ENCODE data around the gene DOCK1.

DOCK1 gene

DNA sequence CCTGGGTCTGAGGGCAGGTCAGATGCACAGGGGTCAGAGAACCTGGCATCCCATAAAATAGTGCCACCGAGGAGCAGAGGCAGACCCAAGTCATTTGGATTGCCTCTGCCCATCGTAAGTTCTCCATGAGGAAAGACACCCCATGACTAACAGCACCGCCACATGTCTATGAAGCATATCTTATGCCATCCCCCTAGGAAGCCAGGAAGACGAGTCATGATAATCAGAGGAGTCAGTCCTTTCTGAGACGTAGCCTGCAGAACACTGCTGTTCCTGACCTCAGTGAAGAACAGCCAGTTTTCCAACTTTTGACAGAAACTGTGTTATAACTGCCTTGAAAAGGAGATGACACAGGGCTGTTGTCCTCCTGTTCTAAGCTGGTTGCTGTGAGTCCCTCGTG, 239.9 kb downstream of the DOCK1 start:
- peak; percentile 39 for DNase-seq (ENCODE audit: low read depth)

DNA sequence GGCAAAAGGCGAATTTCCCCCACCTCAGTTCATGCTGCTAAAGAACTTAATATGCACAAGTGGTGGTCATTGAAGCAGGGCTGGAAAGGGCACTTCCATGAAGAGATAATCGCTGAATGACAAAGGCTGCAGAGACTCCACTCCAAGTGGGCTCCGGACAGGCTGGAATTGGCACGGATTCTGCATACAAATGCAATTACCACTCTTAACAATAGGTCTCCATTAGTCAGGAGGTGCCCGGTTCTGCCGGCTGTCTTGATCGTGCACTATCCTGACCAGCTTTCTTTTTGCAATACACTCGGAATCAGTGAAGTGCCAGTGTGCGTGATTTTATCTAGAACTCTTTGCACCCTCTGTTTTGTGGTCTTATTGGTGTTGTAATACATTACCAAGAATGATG, 241.4 kb downstream of the DOCK1 start:
- no peak for DNase-seq (ENCODE audit: low read depth)

DNA sequence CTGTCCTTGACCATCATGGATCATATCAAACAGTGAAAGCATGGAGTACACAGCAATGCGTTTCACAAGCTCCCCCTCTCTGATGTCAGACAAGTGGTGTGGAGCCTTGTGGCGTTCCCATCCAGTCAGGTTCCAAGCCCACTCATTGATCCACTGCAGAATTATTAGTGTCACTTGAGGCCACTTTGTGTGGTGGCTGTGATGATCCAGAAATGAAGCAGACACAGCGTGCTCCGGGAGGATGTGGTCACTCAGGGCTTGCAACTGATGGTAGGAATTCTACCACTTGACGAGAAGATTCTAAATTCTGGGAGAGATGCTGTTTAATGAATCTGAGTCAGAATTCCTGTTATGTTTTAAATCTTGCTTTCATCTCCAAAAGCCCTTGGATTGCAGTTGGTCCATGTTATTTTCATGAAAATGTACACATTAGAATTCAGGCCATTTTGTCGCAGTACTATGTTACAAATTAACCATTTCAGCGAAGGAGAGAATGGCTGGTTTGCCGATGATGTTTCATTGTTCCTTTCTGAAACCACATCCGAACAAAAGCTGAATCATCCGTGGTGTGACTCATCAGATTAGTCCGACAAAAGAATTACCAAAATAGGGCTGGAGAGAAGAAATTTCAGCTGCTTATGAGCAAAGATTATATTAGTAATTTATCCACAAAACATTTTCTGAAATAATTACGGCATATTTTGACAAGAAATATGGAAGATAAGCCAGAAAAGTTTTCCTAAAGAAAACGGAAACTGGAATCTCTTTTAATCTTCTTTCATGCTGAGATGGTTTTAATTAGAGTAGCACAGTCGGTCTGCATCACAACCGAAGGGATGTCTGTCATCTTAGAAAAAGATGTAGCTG, 243.1 kb downstream of the DOCK1 start:
- DNase-seq (ENCODE audit: low read depth): peak; percentile 68

DNA sequence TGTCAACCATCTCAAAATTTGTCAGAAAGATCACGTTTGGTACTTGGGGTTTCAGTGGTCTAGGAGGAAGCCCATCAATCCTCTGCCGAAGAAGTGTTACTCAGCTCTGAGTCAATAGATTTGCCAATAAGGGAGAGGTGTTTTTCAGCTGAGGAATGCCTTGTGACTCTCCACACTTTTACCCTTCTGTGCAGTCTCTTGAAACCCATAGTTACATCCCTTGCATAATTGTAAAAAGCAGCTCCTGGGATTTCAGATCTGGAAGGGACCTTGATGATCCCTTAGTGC, 243.6 kb downstream of the DOCK1 start:
- peak; percentile 20 for DNase-seq (ENCODE audit: low read depth)

DNA sequence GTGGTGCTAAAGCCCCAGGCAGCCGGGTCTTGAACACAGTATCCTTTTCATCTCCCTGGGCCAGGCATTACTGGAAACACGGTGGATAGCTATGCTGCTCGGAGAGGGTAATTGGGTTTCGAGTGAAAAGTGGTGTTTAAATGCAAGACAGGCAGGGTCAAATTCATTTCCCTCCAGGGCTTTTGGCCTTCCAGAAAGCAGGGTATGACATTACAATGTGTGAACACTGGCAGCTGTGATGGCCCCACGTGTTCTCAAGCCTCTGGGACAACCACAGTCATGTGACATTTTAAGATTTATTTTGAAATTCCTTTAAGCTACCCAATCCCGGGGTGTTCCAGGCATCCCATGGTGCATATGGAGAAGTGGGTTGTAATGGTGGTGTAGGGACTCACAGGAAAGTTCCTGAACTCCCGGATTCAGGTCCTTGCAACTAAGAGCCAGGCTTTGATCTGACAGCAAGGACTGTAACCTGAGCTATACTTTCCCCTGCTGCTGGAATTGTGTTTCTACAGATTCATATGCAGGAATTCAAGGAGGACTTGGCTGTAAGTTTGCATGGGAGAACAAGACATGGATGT, 244.4 kb downstream of the DOCK1 start:
- peak; percentile 4 for DNase-seq (ENCODE audit: low read depth)

GRCh38 chr10:127150136-127150535, 244.9 kb downstream of the DOCK1 start:
- DNase-seq (ENCODE audit: low read depth): peak; percentile 17

GRCh38 chr10:127151541-127151940, 246.3 kb downstream of the DOCK1 start:
- no peak for DNase-seq (ENCODE audit: low read depth)

- no peak for DNase-seq (ENCODE audit: low read depth)
Measured at GRCh38 chr10:127151981-127152699, 246.9 kb downstream of the DOCK1 start.

DNA sequence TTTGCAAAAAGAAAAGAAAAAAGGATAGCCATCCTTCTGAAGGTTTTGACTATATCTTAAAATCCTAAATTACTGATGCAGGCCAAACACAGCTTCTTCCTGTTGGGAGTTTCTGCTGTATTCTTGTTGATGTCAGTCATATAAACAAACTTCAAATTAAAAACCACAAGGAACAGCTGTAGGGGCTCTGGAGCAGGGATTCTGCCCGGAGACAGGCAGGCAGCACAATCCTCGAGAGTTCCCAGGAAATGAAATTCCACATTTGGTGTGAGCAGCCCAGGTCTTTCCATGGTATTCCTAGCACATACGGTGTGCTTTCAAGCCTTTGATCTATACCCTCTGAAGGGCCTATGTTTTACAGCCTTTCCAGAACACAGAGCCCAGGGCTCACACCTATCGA, 248.0 kb downstream of the DOCK1 start:
- DNase-seq (ENCODE audit: low read depth): no peak

DNA sequence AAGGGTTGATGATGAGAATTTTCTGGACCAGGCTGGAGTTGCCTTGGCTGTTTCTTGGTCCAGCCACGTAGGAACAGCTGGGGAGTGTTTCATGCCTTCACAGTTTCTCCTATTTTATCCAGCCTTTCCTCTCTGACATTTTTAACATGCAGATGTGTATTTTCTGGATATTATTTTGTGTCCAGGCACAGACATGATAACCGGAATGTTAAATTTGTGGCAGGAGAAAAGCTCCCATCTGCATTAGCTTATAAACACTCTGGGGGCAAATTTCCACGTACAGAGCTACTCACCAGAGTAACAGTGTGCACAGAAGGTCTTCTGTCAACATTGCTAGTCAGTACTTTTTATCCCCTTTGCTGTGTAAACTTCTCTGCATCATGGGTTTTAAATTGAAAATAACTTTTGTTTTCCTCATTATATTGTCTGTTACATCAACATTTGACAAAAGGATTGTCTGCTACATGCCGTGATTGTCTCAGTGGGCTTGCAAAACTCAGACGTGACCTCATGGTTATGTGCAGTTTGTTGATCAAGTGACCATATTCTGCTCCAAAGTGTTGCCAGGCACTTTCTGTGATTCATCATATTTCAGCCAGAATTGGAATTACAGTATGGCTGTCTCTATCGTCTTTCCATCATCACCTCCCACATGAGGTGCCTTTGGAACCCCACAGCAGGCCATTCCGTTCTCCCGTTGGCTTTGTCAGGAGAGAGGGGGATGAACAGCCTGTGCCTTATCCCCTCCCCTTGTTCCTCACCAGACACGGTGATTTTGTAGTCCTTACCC, 249.8 kb downstream of the DOCK1 start:
- DNase-seq (ENCODE audit: low read depth): no peak

DNA sequence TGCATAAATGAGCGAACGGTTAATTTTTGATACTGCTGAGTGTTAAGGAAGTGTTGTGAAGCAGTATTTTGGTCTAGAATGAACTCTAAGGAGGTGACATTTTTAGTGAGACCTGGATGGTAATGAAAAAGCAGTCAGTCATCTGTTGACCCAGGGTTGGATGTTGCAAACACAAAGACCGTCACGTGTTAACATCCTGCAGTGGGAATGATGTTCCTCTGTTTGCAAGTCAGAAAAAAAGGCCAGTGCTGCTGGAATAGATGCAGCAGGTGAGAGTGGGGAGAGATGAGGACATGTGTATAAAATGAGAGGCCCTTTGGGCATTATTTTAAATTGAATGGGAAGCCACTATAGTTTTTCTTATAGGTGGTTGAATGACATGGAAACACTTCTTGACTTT, 251.9 kb downstream of the DOCK1 start:
- no peak for DNase-seq (ENCODE audit: low read depth)

DNA sequence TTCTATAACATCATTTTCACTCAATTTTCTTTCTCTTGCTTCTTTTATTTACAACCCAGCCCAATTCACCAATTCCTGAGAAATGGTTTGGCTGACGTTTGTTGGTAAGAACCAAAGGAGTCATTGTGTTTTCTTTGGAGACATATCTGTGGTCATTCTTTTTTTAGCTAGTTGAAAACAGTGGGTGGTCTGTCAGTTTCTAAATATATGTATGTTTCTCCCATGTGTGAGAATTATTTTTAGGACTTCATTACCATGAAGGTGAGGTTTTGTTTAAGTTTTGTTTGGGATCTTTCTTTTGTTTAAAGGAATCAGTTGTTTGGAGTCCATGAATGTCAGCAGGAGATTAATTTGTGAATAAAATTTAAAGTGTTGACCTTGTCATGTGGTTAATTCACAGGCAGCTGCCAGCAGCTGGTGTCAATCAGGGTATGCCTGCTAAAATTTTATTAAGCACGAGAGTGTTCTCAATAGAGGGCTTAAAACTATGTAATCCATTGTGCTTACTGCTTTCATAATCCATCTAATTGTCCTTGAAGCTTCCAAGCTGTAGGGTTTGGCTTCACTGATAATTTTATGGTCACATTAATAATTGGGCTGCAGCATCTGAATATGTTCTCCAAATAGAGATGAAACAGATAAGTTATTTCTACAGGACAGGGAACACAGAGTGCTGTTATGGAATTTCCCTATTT, 252.4 kb downstream of the DOCK1 start:
- no peak for DNase-seq (ENCODE audit: low read depth)

DNA sequence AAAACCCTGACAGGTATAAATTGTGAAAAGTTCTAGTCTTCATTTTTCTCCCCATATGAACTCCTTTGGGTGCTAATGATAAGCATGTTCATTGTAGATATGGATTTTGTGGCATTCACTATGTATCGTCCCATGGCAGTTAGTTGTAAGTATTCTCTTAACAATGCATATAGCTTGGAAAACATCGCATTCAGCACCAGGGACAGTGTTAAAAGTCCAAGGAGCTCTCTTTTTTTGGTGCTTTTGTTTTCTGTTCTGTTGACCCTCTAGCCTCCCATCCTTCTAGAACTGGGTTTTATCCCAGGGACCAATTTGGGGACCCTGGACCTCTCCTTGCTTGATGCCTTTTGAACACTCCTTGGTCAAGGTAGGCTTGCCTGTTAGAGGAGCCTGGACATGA, 253.4 kb downstream of the DOCK1 start:
- DNase-seq (ENCODE audit: low read depth): no peak

- DNase-seq (ENCODE audit: low read depth): no peak
Measured at GRCh38 chr10:127159648-127160245, 254.5 kb downstream of the DOCK1 start.

- no peak for DNase-seq (ENCODE audit: low read depth)
Measured at GRCh38 chr10:127161482-127161881, 256.3 kb downstream of the DOCK1 start.

GRCh38 chr10:127162841-127163240, 257.6 kb downstream of the DOCK1 start:
- DNase-seq (ENCODE audit: low read depth): no peak

DNA sequence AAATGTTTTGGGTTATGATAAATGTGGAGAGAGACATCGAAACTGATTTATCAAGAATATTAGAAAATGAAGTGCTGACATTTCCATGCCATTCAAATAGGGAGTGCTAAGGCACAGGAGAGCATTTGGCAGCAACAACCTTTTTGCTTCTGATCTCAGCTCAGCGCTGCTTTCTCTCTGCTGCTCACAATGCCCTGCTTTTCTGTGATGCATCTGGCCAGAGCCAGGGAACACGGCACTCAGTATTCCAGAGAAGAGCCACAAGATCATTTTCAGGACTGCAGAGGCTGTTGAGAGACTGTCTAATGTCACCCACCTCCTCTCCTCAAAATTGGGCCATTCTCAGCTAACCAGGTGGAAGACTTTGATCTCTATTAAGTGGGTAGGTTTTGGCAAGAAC, 263.0 kb downstream of the DOCK1 start:
- DNase-seq (ENCODE audit: low read depth): no peak

GRCh38 chr10:127174866-127175265, 269.6 kb downstream of the DOCK1 start:
- no peak for DNase-seq (ENCODE audit: low read depth)

DNA sequence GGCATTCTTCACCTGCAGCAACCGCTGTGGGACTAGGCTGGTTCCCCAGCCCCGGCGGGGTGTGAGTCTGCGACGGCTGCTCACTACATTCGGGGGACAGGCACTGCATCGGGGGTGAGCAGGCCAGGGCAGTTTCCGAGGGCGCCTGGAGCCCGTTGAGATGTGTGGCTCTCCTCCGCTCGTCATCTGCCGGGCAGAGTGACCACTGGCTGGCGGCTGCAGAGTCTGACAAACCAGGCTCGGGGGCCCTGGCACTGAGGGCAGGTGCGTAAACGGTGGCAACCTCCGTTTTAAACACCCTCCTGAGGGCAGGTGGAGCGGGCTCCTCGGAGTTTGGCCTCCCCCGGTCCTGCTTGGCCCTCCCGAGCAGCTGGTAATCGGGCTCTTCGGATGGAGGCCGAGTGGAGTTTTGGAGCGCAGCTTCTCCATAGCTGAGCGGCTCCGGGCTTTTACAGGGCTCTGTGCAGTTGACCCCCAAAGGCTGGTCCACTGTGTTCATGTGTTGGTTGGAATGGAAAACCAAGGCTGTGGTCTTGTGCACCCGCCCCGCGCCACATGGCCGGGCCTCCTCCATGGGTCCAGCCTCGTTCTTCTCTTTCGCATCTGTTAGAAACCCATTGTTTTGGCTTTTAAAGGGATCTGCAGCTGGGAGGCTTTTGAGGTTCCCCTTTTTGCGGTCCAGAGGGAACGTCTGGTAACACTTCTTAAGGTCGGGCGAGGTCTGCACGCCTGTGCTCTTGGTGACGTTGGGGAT, 270.3 kb downstream of the DOCK1 start:
- DNase-seq (ENCODE audit: low read depth): no peak

DNA sequence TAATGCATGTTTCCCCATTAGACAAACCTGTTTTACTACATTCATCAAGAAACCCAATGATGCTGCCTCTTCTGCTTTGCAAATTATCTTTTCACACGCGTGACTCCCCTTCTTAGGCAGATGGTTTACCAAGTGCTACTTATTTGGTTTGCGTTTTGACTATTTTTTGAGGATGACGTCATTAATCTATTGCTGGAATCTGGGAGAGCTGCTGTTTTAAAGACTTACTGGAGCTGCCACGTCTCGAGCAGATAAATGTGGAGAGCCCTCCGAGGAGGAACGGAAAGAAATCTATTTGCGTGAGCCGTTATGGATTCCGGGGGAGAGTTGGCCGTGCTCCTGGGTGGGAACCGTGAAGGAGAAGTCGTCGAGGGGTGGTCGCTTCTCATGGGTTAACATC, 271.4 kb downstream of the DOCK1 start:
- no peak for DNase-seq (ENCODE audit: low read depth)

All from HS-27A (cell line).